Suppressor macrophage (primary cell): Measurements from ENCODE around the gene RUFY1.
"Not testable (repeated sequence)": the region's sequence is repeated elsewhere in the genome, so short reads cannot be mapped to it uniquely, and the experiment has no call there.

Experiments used
- DNase-seq, 4 experiments: peaks; one replicate each; pipeline ENCODE4 v3.0.0-alpha.2; 2020 to 2022

Gene RUFY1

DNA sequence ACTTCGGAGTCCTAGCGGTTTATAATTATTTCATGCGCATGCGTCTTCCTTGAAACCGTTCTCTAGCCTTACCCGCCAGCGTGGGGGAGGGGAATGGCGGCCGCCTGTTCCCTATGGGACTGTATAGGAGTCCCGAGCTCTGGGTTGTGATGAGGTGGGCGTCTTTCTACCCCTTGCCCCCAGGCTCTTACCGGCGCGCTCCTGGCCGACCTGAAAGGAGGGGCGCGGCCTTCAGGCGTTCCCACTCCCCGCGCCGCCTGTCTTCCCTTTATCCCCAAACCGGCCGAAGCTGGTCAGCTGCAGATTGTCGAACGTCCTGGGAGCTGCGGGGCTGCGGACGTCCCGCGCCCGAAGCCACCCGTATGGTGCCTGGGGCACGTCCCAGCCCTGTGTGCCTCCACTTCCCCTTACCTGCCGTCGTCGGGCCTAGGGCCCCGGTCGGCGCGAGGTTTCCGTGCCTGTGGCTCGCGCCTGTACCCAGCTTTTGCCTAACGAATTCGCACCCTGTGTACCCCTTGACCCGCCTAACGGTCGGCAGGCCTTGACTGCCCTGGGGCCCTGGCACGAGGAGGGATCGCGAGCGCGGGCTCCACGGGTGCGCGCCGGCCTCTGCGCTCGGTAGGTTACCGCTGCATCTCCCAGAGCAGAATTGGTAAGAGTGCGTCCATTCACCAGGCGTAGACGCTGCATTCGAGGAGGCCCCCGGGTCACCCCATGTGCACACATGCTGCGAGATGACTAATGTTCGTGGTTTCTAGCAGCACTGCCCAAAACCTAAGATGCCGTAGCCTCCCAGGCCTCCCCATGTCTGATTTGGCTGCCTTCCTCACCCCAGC, 73.8 kb downstream of the RUFY1 start:
- DNase-seq, result peak; percentile 40 to 66 (median 61)

DNA sequence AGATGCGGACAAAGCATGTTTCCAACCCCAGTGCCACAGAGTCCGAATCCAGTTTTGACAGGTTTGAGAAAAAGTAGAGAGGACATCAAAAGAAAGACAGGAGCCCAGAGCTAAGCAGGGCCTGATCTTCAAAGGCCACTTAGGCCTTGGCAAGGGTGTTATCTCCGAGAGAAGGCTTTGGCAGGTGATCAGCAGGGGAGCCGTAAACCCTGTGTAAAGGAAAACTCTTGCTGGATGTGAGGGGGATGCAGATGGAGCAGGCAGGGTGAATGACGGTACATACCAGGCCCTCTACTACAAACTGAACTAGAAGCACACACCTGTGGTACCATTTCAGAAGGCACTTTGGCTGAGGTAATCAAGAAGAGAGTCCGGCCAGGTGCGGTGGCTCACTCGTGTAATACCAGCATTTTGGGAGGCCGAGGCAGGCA, 74.5 kb downstream of the RUFY1 start:
- no peak for DNase-seq

- DNase-seq, result not testable (repeated sequence)
These were observed 83.4 kb downstream of the RUFY1 start for GRCh38 chr5:179633501-179634369.

- not testable (repeated sequence) for DNase-seq
These were observed 84.2 kb downstream of the RUFY1 start for GRCh38 chr5:179634370-179635172.

DNA sequence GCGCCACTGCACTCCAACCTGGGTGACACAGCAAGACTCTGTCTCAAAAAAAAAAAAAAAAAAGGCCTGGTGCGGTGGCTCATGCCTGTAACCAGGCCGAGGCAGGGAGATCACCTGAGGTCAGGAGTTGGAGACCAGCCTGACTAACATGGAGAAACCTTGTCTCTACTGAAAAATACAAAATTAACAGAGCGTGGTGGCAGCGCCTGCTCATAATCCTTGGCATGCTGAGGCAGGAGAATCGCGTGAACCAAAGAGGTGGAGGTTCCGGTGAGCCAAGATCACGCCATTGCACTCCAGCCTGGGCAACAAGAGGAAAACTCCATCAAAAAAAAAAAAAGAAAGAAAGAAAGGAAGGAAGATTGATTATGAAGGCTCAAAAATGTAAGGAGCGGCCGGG, 88.9 kb downstream of the RUFY1 start:
- not testable (repeated sequence) for DNase-seq

DNA sequence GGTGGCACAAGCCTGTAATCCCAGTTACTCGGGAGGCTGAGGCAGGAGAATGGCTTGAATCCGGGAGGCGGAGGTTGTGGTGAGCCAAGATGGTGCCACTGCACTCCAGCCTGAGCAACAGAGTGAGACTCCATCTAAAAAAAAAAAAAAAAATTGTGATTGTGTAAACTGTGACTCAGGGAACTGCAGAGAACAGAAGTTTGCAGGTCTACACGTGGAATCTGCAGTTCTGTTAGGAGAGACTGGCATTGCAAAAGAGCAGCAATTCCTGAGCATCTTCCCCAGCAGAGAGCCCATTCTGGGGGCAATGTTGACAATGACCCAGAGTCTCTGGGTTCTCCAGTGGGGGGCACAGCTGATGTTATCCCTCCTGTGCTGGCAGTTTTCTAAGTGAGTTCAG, 91.4 kb downstream of the RUFY1 start:
- not testable (repeated sequence) for DNase-seq

GRCh38 chr5:179642626-179643025, 92.3 kb downstream of the RUFY1 start:
- DNase-seq, result not testable (repeated sequence)

GRCh38 chr5:179643141-179643920, 93.0 kb downstream of the RUFY1 start:
- DNase-seq, result not testable (repeated sequence)

GRCh38 chr5:179644766-179645165, 94.4 kb downstream of the RUFY1 start:
- DNase-seq, result not testable (repeated sequence)

DNA sequence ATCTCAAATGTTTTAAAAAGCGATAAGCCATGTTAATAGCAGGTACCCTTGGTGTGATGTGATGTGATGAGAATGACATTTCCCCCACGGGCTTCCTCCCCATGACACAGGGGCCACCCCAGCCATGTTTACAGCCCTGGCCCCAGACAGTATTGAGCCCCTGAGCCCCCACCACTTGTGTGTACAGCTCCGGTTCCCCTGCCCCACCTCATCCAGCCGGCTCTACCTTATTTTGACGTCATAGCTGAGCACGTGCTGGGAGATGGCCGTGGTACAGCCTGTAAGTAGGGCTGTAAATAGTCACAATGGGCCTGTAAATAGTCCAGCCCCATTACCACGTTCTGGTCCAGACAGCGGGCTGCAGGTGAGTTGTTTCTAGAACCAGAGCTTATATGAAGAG, 98.1 kb downstream of the RUFY1 start:
- no peak for DNase-seq

GRCh38 chr5:179649166-179649703, 98.9 kb downstream of the RUFY1 start:
- DNase-seq, result not testable (repeated sequence)

DNA sequence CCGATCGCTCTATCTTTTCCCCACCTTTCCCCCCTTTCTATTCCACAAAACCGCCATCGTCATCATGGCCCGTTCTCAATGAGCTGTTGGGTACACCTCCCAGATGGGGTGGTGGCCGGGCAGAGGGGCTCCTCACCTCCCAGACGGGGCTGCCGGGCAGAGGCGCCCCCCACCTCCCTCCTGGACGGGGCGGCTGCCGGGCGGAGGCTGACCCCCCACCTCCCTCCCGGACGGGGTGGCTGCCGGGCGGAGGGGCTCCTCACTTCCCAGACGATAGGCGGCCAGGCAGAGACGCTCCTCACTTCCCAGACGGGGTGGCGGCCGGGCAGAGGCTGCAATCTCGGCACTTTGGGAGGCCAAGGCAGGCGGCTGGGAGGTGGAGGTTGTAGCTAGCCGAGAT, 99.9 kb downstream of the RUFY1 start:
- DNase-seq, result not testable (repeated sequence)

- peak in 3 of 4 experiments; percentile 5 to 37 (median 31) for DNase-seq
These were observed 102.8 kb downstream of the RUFY1 start for GRCh38 chr5:179653135-179653534.

- not testable (repeated sequence) for DNase-seq
These were observed 107.2 kb downstream of the RUFY1 start for GRCh38 chr5:179657302-179658178.

GRCh38 chr5:179658179-179658856, 108.0 kb downstream of the RUFY1 start:
- peak; percentile 58 to 71 (median 70) for DNase-seq
